GM12878 (cell line): Measurements from ENCODE around the gene NFATC2. TPM values are rescaled to one million over a fixed set of nuclear protein-coding genes. Genes with fewer than 3 reads are reported as not detected.

Experiments
- ATAC-seq: fragments of 200-7000 bp; cut with Tn5 transposase; 3 replicates; pipeline ENCODE4 v1.9.1; 2020; ENCODE audit warnings: mild to moderate bottlenecking, moderate library complexity
- BruUV-seq: library from RNA; stranded (reverse); fragments of 400-500 nt; replicated peaks from 2 replicates; lab custom pipeline; 2021; lab: Mats Ljungman, UMichigan
- CTCF ChIA-PET: fragments of 300-600 bp; sonication (Branson Sonifier 250); formaldehyde crosslinking; extraction: SDS; loops from one replicate; lab custom pipeline; 2021; ENCODE audit warnings: inconsistent platforms; lab: Yijun Ruan, JAX
- POLR2A ChIA-PET: fragments of 350-600 bp; formaldehyde crosslinking; extraction: SDS; loops from one replicate; lab custom pipeline; 2021; ENCODE audit warnings: inconsistent platforms; lab: Charles Lee
- RAD21 ChIA-PET: fragments of 300-600 bp; sonication (Branson Sonifier 250); formaldehyde crosslinking; loops from one replicate; lab custom pipeline; 2023; ENCODE audit warnings: antibody characterized with exemption; ENCODE audit not compliant: unreplicated experiment; lab: Charles Lee
- SMC1A ChIA-PET: fragments of 300-600 bp; sonication (Branson Sonifier 250); formaldehyde crosslinking; loops from one replicate; lab custom pipeline; 2023; ENCODE audit not compliant: unreplicated experiment, uncharacterized antibody; lab: Charles Lee
- DNase-seq: peaks from one replicate; pipeline ENCODE4 v3.0.0-alpha.2; 2011; ENCODE audit warnings: low read depth, low spot score
- FAIRE-seq: peaks from 3 replicates; lab custom pipeline; 2011; peaks lifted over from hg19 to GRCh38; lab: Jason Lieb, UNC
- H2AFZ ChIP-seq: 2 replicates; pipeline ENCODE4 v1.6.0; 2011; ENCODE audit warnings: low read depth, low read length, control low read depth; ENCODE audit not compliant: control insufficient read depth
- H3K27ac ChIP-seq: 2 replicates; pipeline ENCODE4 v1.5.1; 2011; ENCODE audit warnings: control low read depth; ENCODE audit not compliant: control insufficient read depth, insufficient read depth
- H3K27me3 ChIP-seq, 2 experiments: replicated peaks in 1 of 2; 2 replicates each; pipeline versions ENCODE4 v1.6.0 to v1.6.1; 2011; ENCODE audit warnings: low read length in 1 of 2; ENCODE audit not compliant: control insufficient read depth in 2 of 2, insufficient read depth in 2 of 2
- H3K36me3 ChIP-seq, 2 experiments: 2 replicates each; pipeline ENCODE4 v1.5.1; 2011; ENCODE audit warnings: low read length in 1 of 2; ENCODE audit not compliant: control insufficient read depth in 2 of 2, insufficient read depth in 2 of 2
- H3K4me1 ChIP-seq: 2 replicates; pipeline ENCODE4 v1.6.1; 2011; ENCODE audit warnings: mild to moderate bottlenecking, low read length, moderate library complexity, mixed read lengths; ENCODE audit not compliant: control insufficient read depth, insufficient read depth
- H3K4me2 ChIP-seq: 2 replicates; pipeline ENCODE4 v1.6.0; 2011; ENCODE audit warnings: control low read depth; ENCODE audit not compliant: control insufficient read depth, insufficient read depth
- H3K4me3 ChIP-seq: fragments of 200-600 bp; sonication (generic); 2 replicates; pipeline ENCODE4 v1.5.1; 2016
- H3K79me2 ChIP-seq: 2 replicates; pipeline ENCODE4 v1.6.0; 2011; ENCODE audit warnings: low read length; ENCODE audit not compliant: control insufficient read depth, insufficient read depth
- H3K9ac ChIP-seq: 2 replicates; pipeline ENCODE4 v1.8.0; 2011; ENCODE audit warnings: low read length, control low read depth, mixed read lengths; ENCODE audit not compliant: control insufficient read depth, insufficient read depth
- H3K9me3 ChIP-seq: replicated peaks from 3 replicates; pipeline ENCODE4 v1.5.1; 2011; ENCODE audit warnings: mild to moderate bottlenecking, low read length; ENCODE audit not compliant: control insufficient read depth, insufficient read depth
- H4K20me1 ChIP-seq: 2 replicates; pipeline ENCODE4 v1.6.0; 2011; ENCODE audit not compliant: control insufficient read depth, insufficient read depth
- CEBPZ ChIP-seq: fragments of 150-350 bp; IDR thresholded peaks from 2 replicates; pipeline ENCODE4 v1.6.1; 2016; ENCODE audit warnings: low read depth, low read length
- CHD2 ChIP-seq: IDR thresholded peaks from 2 replicates; pipeline ENCODE4 v1.6.1; 2011; ENCODE audit warnings: low read depth, low read length, improper control_type of control experiment, borderline replicate concordance
- CREM ChIP-seq: IDR thresholded peaks from 2 replicates; pipeline ENCODE4 v1.6.1; 2014; ENCODE audit warnings: antibody characterized with exemption, low read depth
- FOXK2 ChIP-seq: fragments of 450-650 bp; IDR thresholded peaks from 2 replicates; pipeline ENCODE4 v1.6.1; 2017; ENCODE audit warnings: mild to moderate bottlenecking, moderate library complexity
- HCFC1 ChIP-seq: fragments of 150-350 bp; IDR thresholded peaks from 2 replicates; pipeline ENCODE4 v1.6.1; 2014; ENCODE audit warnings: low read length
- MYC ChIP-seq: IDR thresholded peaks from 2 replicates; pipeline ENCODE4 v1.6.1; 2011; ENCODE audit warnings: mild to moderate bottlenecking, low read length, moderate library complexity, inconsistent platforms; ENCODE audit not compliant: insufficient read depth, insufficient replicate concordance, insufficient read length, severe bottlenecking
- NR2F1 ChIP-seq: fragments of 450-650 bp; conservative IDR thresholded peaks from 2 replicates; pipeline ENCODE4 v1.6.1; 2017; ENCODE audit warnings: mild to moderate bottlenecking
- NRF1 ChIP-seq: conservative IDR thresholded peaks from 2 replicates; pipeline ENCODE4 v1.6.1; 2011; ENCODE audit warnings: mild to moderate bottlenecking, low read depth, low read length, improper control_type of control experiment
- POU2F2 ChIP-seq: IDR thresholded peaks from 3 replicates; pipeline ENCODE4 v1.6.1; 2011; ENCODE audit warnings: low read depth, mild to moderate bottlenecking, low read length, borderline replicate concordance
- RUNX3 ChIP-seq: IDR thresholded peaks from 2 replicates; pipeline ENCODE4 v1.6.1; 2012; ENCODE audit warnings: low read length, inconsistent platforms
- TAF1 ChIP-seq: IDR thresholded peaks from 2 replicates; pipeline ENCODE4 v1.6.1; 2011; ENCODE audit warnings: mild to moderate bottlenecking, low read depth, low read length, borderline replicate concordance
- USF2 ChIP-seq: IDR thresholded peaks from 2 replicates; pipeline ENCODE4 v1.6.1; 2011; ENCODE audit warnings: low read depth, low read length, improper control_type of control experiment, borderline replicate concordance
- WGBS: methylation state at CpG from one replicate; pipeline ENCODE4 v1.1.6; 2016; ENCODE audit warnings: low lambda C conversion rate; ENCODE audit not compliant: insufficient replicate concordance, insufficient coverage; ENCODE audit errors: missing lambda C conversion rate; 5-methylcytosine and 5-hydroxymethylcytosine counted together
- in situ Hi-C: fragments of 300-500 bp; cut with MboI; formaldehyde crosslinking; loops from 9 replicates; pipeline ENCODE4 v1.14.3; 2018; ENCODE audit warnings: mixed read lengths
- intact Hi-C: fragments of 100-400 bp; cut with micrococcal nuclease; formaldehyde crosslinking; loops from one replicate; pipeline ENCODE4 v1.14.2; 2022; ENCODE audit not compliant: unreplicated experiment
- polyA plus RNA-seq, 11 experiments: library from polyadenylated mRNA; depleted of rRNA in 4 of 11; unstranded in 6 of 11; stranded (reverse) in 5 of 11; fragments of >200 nt; fragmentation: Nextera tagmentation in 4 of 11; fragmentation: Illumina TruSeq in 1 of 11; extraction: Ambion mirVana in 4 of 11; extraction: Trizol in 1 of 11; gene quantifications; 1 replicate in 1 of 11; 2 replicates in 10 of 11; pipeline versions ENCODE4 v1.2.1 to v1.2.3, GENCODE V29; 2011 to 2016; ENCODE audit warnings: inconsistent platforms in 2 of 11, missing spikeins in 2 of 11, low read depth in 1 of 11
- total RNA-seq, 4 experiments: library from RNA; depleted of rRNA in 3 of 4; stranded (reverse); fragments of >200 nt in 3 of 4; fragmentation: Illumina TruSeq in 1 of 4; extraction: Trizol in 1 of 4; gene quantifications; 2 replicates each; pipeline versions ENCODE4 v1.2.1 to v1.2.3, GENCODE V29; 2013 to 2021
- TF ChIP-seq, protein P1 (sequence below): IDR thresholded peaks from 2 replicates; pipeline ENCODE4 v1.6.1; 2012; ENCODE audit warnings: low read depth, low read length, improper control_type of control experiment
- TF ChIP-seq, protein P2 (sequence below): IDR thresholded peaks from 2 replicates; pipeline ENCODE4 v1.6.1; 2012; ENCODE audit warnings: improper control_type of control experiment, low read depth, low read length; ENCODE audit not compliant: insufficient replicate concordance
- TF ChIP-seq, protein P3 (sequence below): IDR thresholded peaks from 2 replicates; pipeline ENCODE4 v1.6.1; 2012; ENCODE audit warnings: low read depth, low read length, improper control_type of control experiment

Gene NFATC2
- total and polyA plus RNA-seq, 10 of the 15 experiments (the other 5 are each of a cell fraction or from before 2014, with no cell fraction given) = 3.3 to 20.0 (median 7.3) TPM

- no TSS peak for BruUV-seq
- ATAC-seq = no peak
- CTCF ChIA-PET = no interaction called here
- Histone ChIP-seq H3K79me2 (no peaks in the 10 kb centered on the region), H3K36me3 (peaks cover 15 to 19% of the 10 kb centered on the region in 2 experiments), H3K9me3 (no peaks in the 10 kb centered on the region), H3K27ac (no peak overlapping the region), H3K27me3 (no peaks in the 10 kb centered on the region), H2AFZ (no peak overlapping the region), H3K4me2 (no peak overlapping the region), H3K9ac (no peak overlapping the region), H4K20me1 (no peaks in the 10 kb centered on the region), H3K4me1 (no peaks in the 10 kb centered on the region), H3K4me3 (no peak overlapping the region)
- intact Hi-C loops = no loop called here
- POLR2A ChIA-PET = no interaction called here
- in situ Hi-C loops = no loop called here
- WGBS = 81% methylated on average over 5 of the region's 5 CpGs
- RAD21 ChIA-PET = no interaction called here
- DNase-seq = no peak
- no peak for FAIRE-seq
- SMC1A ChIA-PET = no interaction called here
- TF ChIP-seq, protein P1, sequence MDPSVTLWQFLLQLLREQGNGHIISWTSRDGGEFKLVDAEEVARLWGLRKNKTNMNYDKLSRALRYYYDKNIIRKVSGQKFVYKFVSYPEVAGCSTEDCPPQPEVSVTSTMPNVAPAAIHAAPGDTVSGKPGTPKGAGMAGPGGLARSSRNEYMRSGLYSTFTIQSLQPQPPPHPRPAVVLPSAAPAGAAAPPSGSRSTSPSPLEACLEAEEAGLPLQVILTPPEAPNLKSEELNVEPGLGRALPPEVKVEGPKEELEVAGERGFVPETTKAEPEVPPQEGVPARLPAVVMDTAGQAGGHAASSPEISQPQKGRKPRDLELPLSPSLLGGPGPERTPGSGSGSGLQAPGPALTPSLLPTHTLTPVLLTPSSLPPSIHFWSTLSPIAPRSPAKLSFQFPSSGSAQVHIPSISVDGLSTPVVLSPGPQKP = no peak
- TF ChIP-seq MYC (no peak), USF2 (no peak), RUNX3 (no peak), NR2F1 (no peak), CHD2 (no peak), HCFC1 (no peak), NRF1 (no peak), POU2F2 (no peak), FOXK2 (no peak), TAF1 (no peak), CEBPZ (no peak), CREM (no peak)
- TF ChIP-seq, protein P2, sequence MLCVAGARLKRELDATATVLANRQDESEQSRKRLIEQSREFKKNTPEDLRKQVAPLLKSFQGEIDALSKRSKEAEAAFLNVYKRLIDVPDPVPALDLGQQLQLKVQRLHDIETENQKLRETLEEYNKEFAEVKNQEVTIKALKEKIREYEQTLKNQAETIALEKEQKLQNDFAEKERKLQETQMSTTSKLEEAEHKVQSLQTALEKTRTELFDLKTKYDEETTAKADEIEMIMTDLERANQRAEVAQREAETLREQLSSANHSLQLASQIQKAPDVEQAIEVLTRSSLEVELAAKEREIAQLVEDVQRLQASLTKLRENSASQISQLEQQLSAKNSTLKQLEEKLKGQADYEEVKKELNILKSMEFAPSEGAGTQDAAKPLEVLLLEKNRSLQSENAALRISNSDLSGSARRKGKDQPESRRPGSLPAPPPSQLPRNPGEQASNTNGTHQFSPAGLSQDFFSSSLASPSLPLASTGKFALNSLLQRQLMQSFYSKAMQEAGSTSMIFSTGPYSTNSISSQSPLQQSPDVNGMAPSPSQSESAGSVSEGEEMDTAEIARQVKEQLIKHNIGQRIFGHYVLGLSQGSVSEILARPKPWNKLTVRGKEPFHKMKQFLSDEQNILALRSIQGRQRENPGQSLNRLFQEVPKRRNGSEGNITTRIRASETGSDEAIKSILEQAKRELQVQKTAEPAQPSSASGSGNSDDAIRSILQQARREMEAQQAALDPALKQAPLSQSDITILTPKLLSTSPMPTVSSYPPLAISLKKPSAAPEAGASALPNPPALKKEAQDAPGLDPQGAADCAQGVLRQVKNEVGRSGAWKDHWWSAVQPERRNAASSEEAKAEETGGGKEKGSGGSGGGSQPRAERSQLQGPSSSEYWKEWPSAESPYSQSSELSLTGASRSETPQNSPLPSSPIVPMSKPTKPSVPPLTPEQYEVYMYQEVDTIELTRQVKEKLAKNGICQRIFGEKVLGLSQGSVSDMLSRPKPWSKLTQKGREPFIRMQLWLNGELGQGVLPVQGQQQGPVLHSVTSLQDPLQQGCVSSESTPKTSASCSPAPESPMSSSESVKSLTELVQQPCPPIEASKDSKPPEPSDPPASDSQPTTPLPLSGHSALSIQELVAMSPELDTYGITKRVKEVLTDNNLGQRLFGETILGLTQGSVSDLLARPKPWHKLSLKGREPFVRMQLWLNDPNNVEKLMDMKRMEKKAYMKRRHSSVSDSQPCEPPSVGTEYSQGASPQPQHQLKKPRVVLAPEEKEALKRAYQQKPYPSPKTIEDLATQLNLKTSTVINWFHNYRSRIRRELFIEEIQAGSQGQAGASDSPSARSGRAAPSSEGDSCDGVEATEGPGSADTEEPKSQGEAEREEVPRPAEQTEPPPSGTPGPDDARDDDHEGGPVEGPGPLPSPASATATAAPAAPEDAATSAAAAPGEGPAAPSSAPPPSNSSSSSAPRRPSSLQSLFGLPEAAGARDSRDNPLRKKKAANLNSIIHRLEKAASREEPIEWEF = no peak
- TF ChIP-seq, protein P3, sequence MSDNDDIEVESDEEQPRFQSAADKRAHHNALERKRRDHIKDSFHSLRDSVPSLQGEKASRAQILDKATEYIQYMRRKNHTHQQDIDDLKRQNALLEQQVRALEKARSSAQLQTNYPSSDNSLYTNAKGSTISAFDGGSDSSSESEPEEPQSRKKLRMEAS = no peak
Observed at GRCh38 chr20:51470499-51470820, 72.1 kb downstream of the NFATC2 start.
